SU-DHL-6 (cell line): ENCODE results near the gene SLFN12L.
"Not testable (repeated sequence)": the region's sequence is repeated elsewhere in the genome, so short reads cannot be mapped to it uniquely, and the experiment has no call there.

ENCODE experiments used
- H2AFZ ChIP-seq: fragments of 200-600 bp; sonication (generic); 2 replicates; pipeline ENCODE4 v1.6.1; 2014; ENCODE audit warnings: low read depth, mild to moderate bottlenecking, moderate library complexity, mixed read lengths, antibody characterized with exemption, low read length; ENCODE audit not compliant: severe bottlenecking
- H3F3A ChIP-seq: fragments of 200-600 bp; shearing (Covaris generic); 2 replicates; pipeline ENCODE4 v1.6.0; 2016; ENCODE audit warnings: antibody characterized with exemption, mild to moderate bottlenecking; ENCODE audit not compliant: insufficient read depth
- H3K27ac ChIP-seq: fragments of 200-600 bp; sonication (generic); 2 replicates; pipeline ENCODE4 v1.5.1; 2016; ENCODE audit warnings: low read depth, mild to moderate bottlenecking, low read length, moderate library complexity, mixed read lengths
- H3K27me3 ChIP-seq: fragments of 200-600 bp; sonication (generic), shearing (Covaris generic); 2 replicates; pipeline ENCODE4 v1.6.0; 2014; ENCODE audit warnings: mild to moderate bottlenecking, low read length
- H3K36me3 ChIP-seq: fragments of 200-600 bp; sonication (generic); 2 replicates; pipeline ENCODE4 v1.6.1; 2014; ENCODE audit warnings: mild to moderate bottlenecking, low read length, mixed read lengths
- H3K4me2 ChIP-seq: fragments of 300-600, 200-600 bp; shearing (Covaris generic), sonication (generic); 2 replicates; pipeline ENCODE4 v1.6.0; 2014; ENCODE audit warnings: low read length, low read depth, mild to moderate bottlenecking; ENCODE audit not compliant: poor library complexity, severe bottlenecking
- H3K4me3 ChIP-seq: fragments of 200-600 bp; sonication (generic); 2 replicates; pipeline ENCODE4 v1.5.1; 2014; ENCODE audit warnings: antibody characterized with exemption, low read length, mild to moderate bottlenecking, mixed read lengths; ENCODE audit not compliant: insufficient read depth, poor library complexity, severe bottlenecking
- H3K79me2 ChIP-seq: fragments of 200-600 bp; sonication (generic); 2 replicates; pipeline ENCODE4 v1.6.1; 2014; ENCODE audit warnings: mild to moderate bottlenecking, low read length, moderate library complexity; ENCODE audit not compliant: insufficient read depth
- H3K9ac ChIP-seq: fragments of 200-600 bp; sonication (generic); 2 replicates; pipeline ENCODE4 v1.7.0; 2014; ENCODE audit warnings: mild to moderate bottlenecking, low read length
- H3K9me2 ChIP-seq: fragments of 200-600 bp; sonication (generic); replicated peaks from 2 replicates; pipeline ENCODE4 v1.6.1; 2014; ENCODE audit warnings: low read length; ENCODE audit not compliant: insufficient read depth
- H3K9me3 ChIP-seq: fragments of 200-600 bp; sonication (generic); 2 replicates; pipeline ENCODE4 v1.6.1; 2014; ENCODE audit warnings: low read length, mixed read lengths; ENCODE audit not compliant: insufficient read depth
- H4K20me1 ChIP-seq: fragments of 200-600 bp; sonication (generic); 2 replicates; pipeline ENCODE4 v1.6.1; 2014; ENCODE audit warnings: low read depth, mild to moderate bottlenecking, antibody characterized with exemption, low read length, moderate library complexity, mixed read lengths
- CTCF ChIP-seq: fragments of 200-600 bp; sonication (generic); IDR thresholded peaks from one replicate; pipeline ENCODE4 v1.5.1; 2017; ENCODE audit warnings: antibody characterized with exemption, mild to moderate bottlenecking, low read length, moderate library complexity; ENCODE audit not compliant: insufficient read depth, poor library complexity, severe bottlenecking
- EZH2phosphoT487 ChIP-seq: fragments of 200-600 bp; sonication (generic), shearing (Covaris generic); conservative IDR thresholded peaks from 2 replicates; pipeline ENCODE4 v1.6.1; 2018; ENCODE audit warnings: mild to moderate bottlenecking, antibody characterized with exemption, low read length, moderate library complexity, mixed read lengths

Gene SLFN12L

DNA sequence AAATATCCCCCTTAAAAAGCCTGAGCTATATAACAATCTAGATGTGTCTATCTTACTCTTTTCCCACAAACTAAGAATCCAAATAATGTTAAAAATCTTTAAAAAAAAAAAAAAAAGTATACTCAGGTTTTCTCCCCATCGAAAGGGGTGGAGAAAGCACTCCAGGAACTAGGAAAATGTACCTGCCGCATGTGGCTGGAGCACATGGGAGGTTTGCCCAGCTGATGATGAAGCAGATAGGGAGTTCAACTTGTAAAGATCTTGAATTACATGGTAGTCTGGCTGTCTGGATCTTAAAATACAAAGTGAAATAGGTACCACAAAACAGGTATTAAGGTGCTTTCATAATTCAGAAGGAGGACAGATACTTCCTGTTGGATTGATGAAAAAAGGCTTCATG, 31.9 kb upstream of the SLFN12L start:
- no peaks in the 10 kb centered on the region for H3K9me3 ChIP-seq
- TF ChIP-seq EZH2phosphoT487 = no peak
- TF ChIP-seq CTCF = no peak
- H3K36me3 ChIP-seq = peaks cover 3% of the 10 kb centered on the region; the same call in 1 of the 2 replicates
- peak overlapping the region; percentile 97 for H3K4me3 ChIP-seq
- no peak overlapping the region for H3K27ac ChIP-seq
- H3K9ac ChIP-seq = peak overlapping the region; percentile 87
- H4K20me1 ChIP-seq = no peaks in the 10 kb centered on the region
- no peaks in the 10 kb centered on the region for H3K9me2 ChIP-seq
- peak overlapping the region; percentile 66 for H3K4me2 ChIP-seq
- peaks cover 3% of the 10 kb centered on the region; the same call in 1 of the 2 replicates for H3F3A ChIP-seq
- peaks cover 35% of the 10 kb centered on the region for H3K79me2 ChIP-seq
- no peak overlapping the region for H2AFZ ChIP-seq
- H3K27me3 ChIP-seq = no peaks in the 10 kb centered on the region

DNA sequence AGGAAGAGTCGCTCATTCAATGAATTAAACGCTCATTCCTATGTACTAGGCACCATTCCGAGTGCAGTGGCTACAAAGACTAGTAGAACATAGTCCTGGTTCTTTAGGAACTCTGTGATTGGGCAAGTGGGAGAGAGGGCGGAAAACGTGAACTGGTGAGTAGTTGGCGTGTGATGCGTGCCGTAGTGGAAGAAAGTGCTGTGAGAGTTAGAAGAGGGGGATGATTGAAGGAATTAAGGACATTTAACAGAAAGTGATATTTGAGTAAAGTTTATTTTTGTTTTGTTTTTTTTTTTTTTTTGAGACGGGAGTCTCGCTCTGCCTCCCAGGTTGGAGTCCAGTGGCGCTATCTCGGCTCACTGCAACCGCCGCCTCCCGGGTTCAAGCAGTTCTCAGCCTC, 31.1 kb upstream of the SLFN12L start:
- H3K9me3 ChIP-seq = no peaks in the 10 kb centered on the region
- TF ChIP-seq EZH2phosphoT487 (no peak), CTCF (no peak)
- no peaks in the 10 kb centered on the region for H3K27me3 ChIP-seq
- H3K36me3 ChIP-seq = no peaks in the 10 kb centered on the region
- no peaks in the 10 kb centered on the region for H4K20me1 ChIP-seq
- peak overlapping the region; percentile 87 for H3K9ac ChIP-seq
- H2AFZ ChIP-seq = peak overlapping the region; percentile 88
- no peaks in the 10 kb centered on the region for H3K9me2 ChIP-seq
- H3F3A ChIP-seq = no peaks in the 10 kb centered on the region
- peak overlapping the region; percentile 97 for H3K4me3 ChIP-seq
- H3K27ac ChIP-seq = no peak overlapping the region
- peaks cover 35% of the 10 kb centered on the region for H3K79me2 ChIP-seq
- H3K4me2 ChIP-seq = peak overlapping the region; percentile 66

- Histone ChIP-seq H3K36me3 (no peaks in the 10 kb centered on the region), H3K4me3 (no peak overlapping the region), H3K4me2 (no peak overlapping the region), H3K9me3 (no peaks in the 10 kb centered on the region), H3K27me3 (no peaks in the 10 kb centered on the region), H3F3A (no peaks in the 10 kb centered on the region), H4K20me1 (no peaks in the 10 kb centered on the region), H3K9me2 (no peaks in the 10 kb centered on the region), H3K79me2 (peaks cover 35% of the 10 kb centered on the region), H3K27ac (no peak overlapping the region), H2AFZ (no peak overlapping the region), H3K9ac (no peak overlapping the region)
- TF ChIP-seq EZH2phosphoT487 = no peak
- no peak for TF ChIP-seq CTCF
Observed at GRCh38 chr17:35566968-35567367, 29.5 kb upstream of the SLFN12L start.

GRCh38 chr17:35563181-35563580, 25.7 kb upstream of the SLFN12L start:
- not testable (repeated sequence) for H3K36me3 ChIP-seq, H3K27ac ChIP-seq, H3K4me3 ChIP-seq, H3K9ac ChIP-seq, H3F3A ChIP-seq, H3K79me2 ChIP-seq, H3K9me3 ChIP-seq, H2AFZ ChIP-seq, H3K9me2 ChIP-seq, H3K27me3 ChIP-seq, H3K4me2 ChIP-seq, H4K20me1 ChIP-seq
